BJ (cell line): Measurements from ENCODE around the gene RYR3. TPM values are rescaled to one million over a fixed set of nuclear protein-coding genes. Genes with fewer than 3 reads are reported as not detected.
A peak's percentile ranks its signal among the peaks of the same experiment; 100 is the strongest.

Source experiments
- CTCF ChIA-PET: fragments of 350-600 bp; formaldehyde crosslinking; extraction: SDS; loops from one replicate; lab custom pipeline; 2021; ENCODE audit warnings: antibody characterized with exemption, inconsistent platforms; lab: Yijun Ruan, JAX
- POLR2A ChIA-PET: fragments of 300-600 bp; sonication (Branson Sonifier 250); formaldehyde crosslinking; extraction: SDS; loops from one replicate; lab custom pipeline; 2021; ENCODE audit warnings: antibody characterized with exemption; lab: Charles Lee
- DNase-seq: peaks from one replicate; pipeline ENCODE4 v3.0.0-alpha.2; 2011; ENCODE audit warnings: low read depth
- H3K27me3 ChIP-seq: 2 replicates; pipeline ENCODE4 v1.6.0; 2011; ENCODE audit warnings: low read length; ENCODE audit not compliant: control insufficient read depth, insufficient read depth
- H3K36me3 ChIP-seq: 2 replicates; pipeline ENCODE4 v1.5.1; 2011; ENCODE audit warnings: low read length; ENCODE audit not compliant: control insufficient read depth, insufficient read depth
- H3K4me3 ChIP-seq: 2 replicates; pipeline ENCODE4 v1.5.1; 2011; ENCODE audit warnings: low read depth, mild to moderate bottlenecking, control low read depth, low read length
- polyA plus RNA-seq: library from polyadenylated mRNA; depleted of rRNA; stranded (reverse); fragments of >200 nt; gene quantifications from 2 replicates; pipeline ENCODE4 v1.2.3, GENCODE V29; 2011
- TF ChIP-seq, protein P1 (sequence below): IDR thresholded peaks from 2 replicates; pipeline ENCODE4 v1.5.1; 2011; ENCODE audit warnings: low read depth, mild to moderate bottlenecking, control low read depth, inconsistent platforms, low read length, moderate library complexity; ENCODE audit not compliant: insufficient read depth

Gene RYR3
- polyA plus RNA-seq, 1 experiment, result not detected

DNA sequence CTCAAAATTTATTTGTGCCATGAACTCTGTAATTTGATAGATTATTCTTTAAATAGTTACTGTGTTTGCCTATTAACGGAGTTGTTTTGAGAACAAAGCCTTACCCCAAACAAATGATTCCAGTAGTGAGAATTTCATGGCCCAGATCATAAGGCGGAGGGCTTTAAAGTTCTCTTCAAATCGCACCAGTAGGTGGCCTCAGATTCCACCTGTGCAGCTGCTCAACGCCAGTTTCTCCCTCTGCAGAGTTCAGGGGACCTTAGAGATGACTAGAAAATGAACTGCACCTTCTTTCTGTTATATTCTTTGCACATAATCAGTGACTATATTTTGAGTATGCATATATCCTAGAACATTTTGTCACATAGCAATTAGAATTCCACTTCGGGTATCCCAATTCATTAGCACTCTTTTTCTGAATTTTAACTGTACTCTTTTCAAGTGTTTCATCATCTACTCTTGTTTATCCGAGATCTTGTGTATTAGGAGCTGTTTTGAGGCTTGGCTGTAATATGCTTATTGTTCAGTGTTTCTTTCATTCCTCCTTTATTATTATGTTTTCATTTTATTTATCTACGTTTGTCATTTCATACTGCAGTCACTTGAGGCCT is 425.0 kb downstream of the RYR3 start:
- TF ChIP-seq, protein P1, sequence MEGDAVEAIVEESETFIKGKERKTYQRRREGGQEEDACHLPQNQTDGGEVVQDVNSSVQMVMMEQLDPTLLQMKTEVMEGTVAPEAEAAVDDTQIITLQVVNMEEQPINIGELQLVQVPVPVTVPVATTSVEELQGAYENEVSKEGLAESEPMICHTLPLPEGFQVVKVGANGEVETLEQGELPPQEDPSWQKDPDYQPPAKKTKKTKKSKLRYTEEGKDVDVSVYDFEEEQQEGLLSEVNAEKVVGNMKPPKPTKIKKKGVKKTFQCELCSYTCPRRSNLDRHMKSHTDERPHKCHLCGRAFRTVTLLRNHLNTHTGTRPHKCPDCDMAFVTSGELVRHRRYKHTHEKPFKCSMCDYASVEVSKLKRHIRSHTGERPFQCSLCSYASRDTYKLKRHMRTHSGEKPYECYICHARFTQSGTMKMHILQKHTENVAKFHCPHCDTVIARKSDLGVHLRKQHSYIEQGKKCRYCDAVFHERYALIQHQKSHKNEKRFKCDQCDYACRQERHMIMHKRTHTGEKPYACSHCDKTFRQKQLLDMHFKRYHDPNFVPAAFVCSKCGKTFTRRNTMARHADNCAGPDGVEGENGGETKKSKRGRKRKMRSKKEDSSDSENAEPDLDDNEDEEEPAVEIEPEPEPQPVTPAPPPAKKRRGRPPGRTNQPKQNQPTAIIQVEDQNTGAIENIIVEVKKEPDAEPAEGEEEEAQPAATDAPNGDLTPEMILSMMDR, result peak; percentile 60
- no peak for DNase-seq
- Histone ChIP-seq H3K36me3 (no peaks in the 10 kb centered on the region), H3K27me3 (peaks cover 8% of the 10 kb centered on the region), H3K4me3 (no peak overlapping the region)
- CTCF ChIA-PET, result interaction anchor here (0.7 to 9.9 kb wide), 13 partner anchors 8 to 257 kb away, joined by 3 to 86 read pairs (median 5); no protein-coding TSS in a partner anchor
- POLR2A ChIA-PET, result no interaction called here

DNA sequence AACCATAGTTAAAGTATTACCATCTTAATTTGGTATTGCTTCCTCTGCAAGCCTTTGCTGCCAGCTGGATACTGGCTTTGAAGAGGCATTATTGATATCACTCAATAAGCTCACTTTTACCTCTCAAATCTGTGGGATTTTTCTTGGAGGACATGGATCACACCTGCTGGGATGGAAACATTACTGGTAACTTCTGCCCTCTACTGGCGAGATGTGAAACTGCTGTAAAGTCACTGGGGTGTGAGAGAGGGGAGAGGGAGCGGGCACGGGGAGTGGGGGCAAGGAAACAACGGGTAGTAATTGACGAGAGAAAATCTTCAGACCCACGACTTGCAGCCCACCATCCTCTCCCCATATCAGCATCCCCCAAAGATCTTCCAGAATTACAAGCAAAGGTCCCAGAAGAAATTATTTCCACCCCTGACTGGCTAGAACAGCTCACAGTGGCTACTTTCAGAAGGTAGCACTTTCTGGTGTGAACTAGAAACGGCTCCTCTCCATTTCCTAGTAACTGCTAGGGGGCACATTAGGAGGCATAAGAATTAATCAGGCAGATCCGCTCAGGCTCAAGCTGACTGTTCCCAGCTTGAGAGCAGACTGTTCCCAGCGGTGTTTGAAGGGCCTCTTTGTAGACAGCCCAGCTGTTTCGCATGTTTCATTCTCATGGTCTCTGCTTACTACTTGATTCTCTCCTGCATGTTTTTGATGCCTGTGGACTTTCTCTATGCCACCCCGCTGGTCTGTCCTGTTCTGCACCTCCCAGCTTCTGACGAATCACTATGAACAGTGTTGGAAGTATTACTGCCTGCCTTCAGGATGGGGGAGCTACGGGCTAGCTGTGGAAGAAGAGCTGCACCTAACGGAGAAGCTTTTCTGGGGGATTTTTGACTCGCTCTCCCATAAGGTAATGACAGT is 427.2 kb downstream of the RYR3 start:
- POLR2A ChIA-PET, result no interaction called here
- TF ChIP-seq, protein P1, result peak; percentile 86
- CTCF ChIA-PET, result interaction anchor here (0.6 to 9.9 kb wide), 37 partner anchors 9 to 545 kb away, joined by 3 to 86 read pairs (median 4); partner anchors contain the start of gene RYR3
- no peak for DNase-seq
- H3K27me3 ChIP-seq, result peaks cover 8% of the 10 kb centered on the region
- no peaks in the 10 kb centered on the region for H3K36me3 ChIP-seq
- no peak overlapping the region for H3K4me3 ChIP-seq

DNA sequence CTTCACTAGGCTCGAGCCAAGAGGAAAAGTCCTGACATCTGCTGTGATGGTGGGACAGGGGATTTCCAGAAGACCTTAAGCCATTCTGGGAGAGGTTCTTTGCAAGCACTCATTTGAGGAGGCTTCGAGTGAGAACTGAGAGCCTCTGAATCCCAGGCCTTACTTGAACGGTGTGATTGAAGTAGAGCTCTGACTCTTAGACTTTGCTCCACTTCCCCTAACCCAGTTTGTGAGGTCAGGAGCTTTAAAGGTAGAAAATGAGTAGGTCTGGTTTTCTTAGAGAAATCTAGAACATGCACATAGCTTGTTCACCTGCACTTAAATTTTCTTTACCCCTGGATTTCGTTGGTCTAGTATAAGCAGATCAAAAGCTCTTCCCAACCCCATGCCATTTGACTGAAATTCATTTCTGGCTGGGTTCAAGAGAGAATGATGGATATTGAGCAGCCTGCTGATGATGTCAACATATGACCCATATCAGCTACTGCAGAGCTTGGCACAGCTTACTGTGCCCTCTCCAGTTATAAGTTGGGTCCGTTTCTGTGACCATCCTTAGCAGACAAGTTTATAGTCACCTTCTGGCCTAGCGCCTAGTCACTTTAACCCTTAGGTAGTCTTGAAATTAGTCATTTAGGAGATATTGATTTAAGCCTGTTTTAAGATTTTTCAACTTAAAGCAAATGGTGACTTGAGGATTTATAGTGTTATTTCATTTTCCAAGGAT is 428.3 kb downstream of the RYR3 start:
- CTCF ChIA-PET, result interaction anchor here (1.0 to 9.9 kb wide), 18 partner anchors 9 to 504 kb away, joined by 3 to 86 read pairs (median 6); no protein-coding TSS in a partner anchor
- DNase-seq, result no peak

DNA sequence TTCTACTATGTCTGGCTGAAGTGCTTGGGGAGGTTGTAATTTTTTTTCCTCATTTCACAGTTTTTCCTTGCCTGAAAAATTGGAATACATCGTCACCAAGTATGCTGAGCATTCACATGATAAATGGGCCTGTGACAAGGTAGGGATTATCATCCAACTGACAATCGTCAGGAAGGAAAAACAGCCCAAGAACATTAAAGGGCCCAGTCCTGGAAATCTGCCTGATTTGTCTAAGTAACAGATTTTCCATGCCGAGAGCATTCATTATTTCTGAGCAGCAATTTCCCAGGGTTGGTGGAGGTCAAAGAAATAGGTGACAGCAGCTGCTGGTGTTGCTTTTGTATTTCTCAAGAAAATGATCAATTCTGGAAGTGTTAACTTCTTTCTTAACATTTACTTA is 431.5 kb downstream of the RYR3 start:
- ChIA-PET POLR2A (no interaction called here), CTCF (interaction anchor here (0.9 kb wide), 1 partner anchor 488 kb away, joined by 3 read pairs; no protein-coding TSS in a partner anchor)
- no peak for DNase-seq
- peaks cover 14% of the 10 kb centered on the region for H3K27me3 ChIP-seq
- no peak overlapping the region for H3K4me3 ChIP-seq
- TF ChIP-seq, protein P1, result no peak
- H3K36me3 ChIP-seq, result no peaks in the 10 kb centered on the region

More for the DNA sequence above, 428.3 kb downstream of the RYR3 start:
- H3K36me3 ChIP-seq, result no peaks in the 10 kb centered on the region
- TF ChIP-seq, protein P1, result no peak
- no peak overlapping the region for H3K4me3 ChIP-seq
- peaks cover 10% of the 10 kb centered on the region for H3K27me3 ChIP-seq
- POLR2A ChIA-PET, result no interaction called here

DNA sequence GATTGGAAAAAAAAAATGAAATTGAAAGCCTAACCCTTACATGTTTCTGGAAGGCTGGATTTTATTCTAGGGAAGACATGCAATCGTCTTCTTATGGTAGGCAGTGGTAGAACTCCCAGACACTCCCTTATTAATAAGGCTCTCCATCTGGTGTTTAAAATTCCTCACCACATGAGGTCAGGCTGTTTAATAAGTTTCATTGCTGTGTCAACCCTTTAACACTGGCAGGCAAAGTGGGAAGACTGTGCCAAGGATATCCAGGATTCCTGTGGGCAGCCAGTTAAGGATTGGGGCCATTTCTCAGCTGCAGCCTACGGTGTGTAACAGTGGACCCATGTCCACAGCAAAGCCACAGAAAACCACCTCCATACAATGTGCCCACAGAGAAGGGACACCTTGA is 432.0 kb downstream of the RYR3 start:
- POLR2A ChIA-PET, result no interaction called here
- peak; percentile 37 for DNase-seq
- H3K36me3 ChIP-seq, result no peaks in the 10 kb centered on the region
- H3K4me3 ChIP-seq, result no peak overlapping the region
- CTCF ChIA-PET, result interaction anchor here (0.9 kb wide), 2 partner anchors 8 to 488 kb away, joined by 3 read pairs; no protein-coding TSS in a partner anchor
- peaks cover 14% of the 10 kb centered on the region for H3K27me3 ChIP-seq
- TF ChIP-seq, protein P1, result no peak
